HL-60 (cell line): ENCODE results near the gene LIME1.
A peak's percentile ranks its signal among the peaks of the same experiment; 100 is the strongest.

Experiments
- DNase-seq, 2 experiments: peaks; one replicate each; pipeline ENCODE4 v3.0.0-alpha.2; 2010 to 2020; ENCODE audit warnings: low read depth in 1 of 2, low spot score in 1 of 2
- H3K27ac ChIP-seq: fragments of 250-450 bp; sonication (Bioruptor Pico); replicated peaks from 2 replicates; pipeline ENCODE4 v1.5.1; 2020; ENCODE audit warnings: mild to moderate bottlenecking, moderate library complexity
- H3K27me3 ChIP-seq: fragments of 250-450 bp; sonication (Bioruptor Pico); 2 replicates; pipeline ENCODE4 v1.5.1; 2021; ENCODE audit warnings: mild to moderate bottlenecking, moderate library complexity; ENCODE audit not compliant: insufficient read depth, poor library complexity, severe bottlenecking
- H3K4me3 ChIP-seq: replicated peaks from 2 replicates; pipeline ENCODE4 v1.5.1; 2011; ENCODE audit warnings: mild to moderate bottlenecking, control low read depth, low read length; ENCODE audit not compliant: insufficient read depth
- GABPA ChIP-seq: IDR thresholded peaks from 2 replicates; pipeline ENCODE4 v1.6.1; 2012; ENCODE audit warnings: low read depth
- POLR2AphosphoS5 ChIP-seq: IDR thresholded peaks from 2 replicates; pipeline ENCODE4 v1.6.1; 2012; ENCODE audit warnings: low read depth
- SPI1 ChIP-seq: IDR thresholded peaks from 2 replicates; pipeline ENCODE4 v1.6.1; 2012; ENCODE audit warnings: low read depth, mild to moderate bottlenecking, borderline replicate concordance
- TF ChIP-seq, protein P1 (sequence below): IDR thresholded peaks from one replicate; pipeline ENCODE4 v1.5.1; 2011; ENCODE audit warnings: low read length, control low read depth, inconsistent platforms; ENCODE audit not compliant: insufficient read depth
- TF ChIP-seq, protein P2 (sequence below): IDR thresholded peaks from 2 replicates; pipeline ENCODE4 v1.6.1; 2012; ENCODE audit warnings: low read depth; ENCODE audit not compliant: insufficient replicate concordance

Gene LIME1

DNA sequence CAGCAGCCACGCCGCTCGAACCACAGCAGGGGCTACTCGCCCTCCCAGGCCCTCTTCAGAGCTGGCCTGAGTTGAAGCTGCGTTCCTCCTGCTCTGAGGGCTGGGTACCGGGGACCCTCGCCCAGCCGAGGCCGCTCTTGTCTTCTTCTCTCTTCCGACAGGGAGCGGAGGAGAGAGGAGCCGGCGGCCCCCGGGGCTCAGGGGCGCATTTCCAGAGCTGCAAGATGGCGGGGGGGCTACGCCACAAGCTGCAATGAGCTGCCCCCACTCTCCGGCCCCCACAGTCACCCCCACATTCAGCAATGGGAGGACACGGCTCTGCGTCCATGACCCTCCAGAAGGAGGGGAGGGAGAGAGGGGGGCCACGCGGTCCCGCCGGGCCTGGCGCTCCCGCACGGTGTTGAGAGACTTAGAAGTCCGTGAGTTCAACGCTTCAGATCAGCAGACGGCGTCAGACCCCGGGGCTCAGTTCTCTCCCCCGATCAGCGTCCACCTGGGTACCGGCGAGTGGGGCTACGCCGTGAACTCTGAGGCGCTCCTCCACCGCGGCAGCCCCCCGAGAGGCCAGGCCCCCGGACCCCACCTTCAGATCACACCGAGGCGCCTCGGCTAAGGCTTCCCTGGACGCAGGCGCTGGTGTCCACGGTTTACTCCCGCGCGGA, 34.7 kb downstream of the LIME1 start:
- TF ChIP-seq SPI1 (no peak), GABPA (no peak)
- no peak for DNase-seq
- Histone ChIP-seq H3K4me3 (no peak overlapping the region), H3K27me3 (no peaks in the 10 kb centered on the region), H3K27ac (no peak overlapping the region)

DNA sequence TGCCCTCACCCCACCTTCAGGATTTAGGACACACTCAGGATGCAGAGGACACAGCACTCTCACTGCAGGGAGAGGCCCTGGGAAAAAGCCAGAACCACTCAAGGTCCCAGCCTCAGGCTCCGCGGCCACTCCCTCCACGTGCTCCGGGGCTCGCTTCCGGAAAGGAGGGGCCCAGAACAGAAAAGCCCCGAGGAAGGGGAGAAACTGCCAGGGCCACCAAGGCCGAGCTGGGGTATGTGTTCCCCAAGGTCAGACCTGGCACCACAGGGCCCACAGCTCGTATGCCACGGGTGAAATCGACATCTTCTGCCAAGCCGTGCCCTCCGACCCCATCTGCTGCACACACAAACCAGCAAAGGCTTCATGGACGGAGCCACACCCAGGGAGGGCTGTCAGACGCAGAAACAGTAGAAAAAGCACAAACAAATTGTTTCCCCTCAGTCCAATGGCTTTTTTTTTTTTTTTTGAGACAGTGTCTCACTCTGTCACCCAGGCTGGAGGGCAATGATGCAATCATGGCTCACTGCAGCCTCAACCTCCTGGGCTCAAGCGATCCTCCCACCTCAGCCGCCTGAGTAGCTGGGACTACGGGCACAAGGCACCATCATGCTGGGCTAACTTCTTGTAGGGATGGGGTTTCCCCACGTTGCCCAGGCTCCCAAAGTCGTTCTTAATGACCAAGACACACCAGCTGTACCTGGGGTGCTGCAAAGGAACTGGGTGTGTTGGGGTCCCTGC, 36.5 kb downstream of the LIME1 start:
- TF ChIP-seq, protein P1, sequence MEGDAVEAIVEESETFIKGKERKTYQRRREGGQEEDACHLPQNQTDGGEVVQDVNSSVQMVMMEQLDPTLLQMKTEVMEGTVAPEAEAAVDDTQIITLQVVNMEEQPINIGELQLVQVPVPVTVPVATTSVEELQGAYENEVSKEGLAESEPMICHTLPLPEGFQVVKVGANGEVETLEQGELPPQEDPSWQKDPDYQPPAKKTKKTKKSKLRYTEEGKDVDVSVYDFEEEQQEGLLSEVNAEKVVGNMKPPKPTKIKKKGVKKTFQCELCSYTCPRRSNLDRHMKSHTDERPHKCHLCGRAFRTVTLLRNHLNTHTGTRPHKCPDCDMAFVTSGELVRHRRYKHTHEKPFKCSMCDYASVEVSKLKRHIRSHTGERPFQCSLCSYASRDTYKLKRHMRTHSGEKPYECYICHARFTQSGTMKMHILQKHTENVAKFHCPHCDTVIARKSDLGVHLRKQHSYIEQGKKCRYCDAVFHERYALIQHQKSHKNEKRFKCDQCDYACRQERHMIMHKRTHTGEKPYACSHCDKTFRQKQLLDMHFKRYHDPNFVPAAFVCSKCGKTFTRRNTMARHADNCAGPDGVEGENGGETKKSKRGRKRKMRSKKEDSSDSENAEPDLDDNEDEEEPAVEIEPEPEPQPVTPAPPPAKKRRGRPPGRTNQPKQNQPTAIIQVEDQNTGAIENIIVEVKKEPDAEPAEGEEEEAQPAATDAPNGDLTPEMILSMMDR: no peak
- TF ChIP-seq GABPA (no peak), SPI1 (no peak), POLR2AphosphoS5 (no peak)
- TF ChIP-seq, protein P2, sequence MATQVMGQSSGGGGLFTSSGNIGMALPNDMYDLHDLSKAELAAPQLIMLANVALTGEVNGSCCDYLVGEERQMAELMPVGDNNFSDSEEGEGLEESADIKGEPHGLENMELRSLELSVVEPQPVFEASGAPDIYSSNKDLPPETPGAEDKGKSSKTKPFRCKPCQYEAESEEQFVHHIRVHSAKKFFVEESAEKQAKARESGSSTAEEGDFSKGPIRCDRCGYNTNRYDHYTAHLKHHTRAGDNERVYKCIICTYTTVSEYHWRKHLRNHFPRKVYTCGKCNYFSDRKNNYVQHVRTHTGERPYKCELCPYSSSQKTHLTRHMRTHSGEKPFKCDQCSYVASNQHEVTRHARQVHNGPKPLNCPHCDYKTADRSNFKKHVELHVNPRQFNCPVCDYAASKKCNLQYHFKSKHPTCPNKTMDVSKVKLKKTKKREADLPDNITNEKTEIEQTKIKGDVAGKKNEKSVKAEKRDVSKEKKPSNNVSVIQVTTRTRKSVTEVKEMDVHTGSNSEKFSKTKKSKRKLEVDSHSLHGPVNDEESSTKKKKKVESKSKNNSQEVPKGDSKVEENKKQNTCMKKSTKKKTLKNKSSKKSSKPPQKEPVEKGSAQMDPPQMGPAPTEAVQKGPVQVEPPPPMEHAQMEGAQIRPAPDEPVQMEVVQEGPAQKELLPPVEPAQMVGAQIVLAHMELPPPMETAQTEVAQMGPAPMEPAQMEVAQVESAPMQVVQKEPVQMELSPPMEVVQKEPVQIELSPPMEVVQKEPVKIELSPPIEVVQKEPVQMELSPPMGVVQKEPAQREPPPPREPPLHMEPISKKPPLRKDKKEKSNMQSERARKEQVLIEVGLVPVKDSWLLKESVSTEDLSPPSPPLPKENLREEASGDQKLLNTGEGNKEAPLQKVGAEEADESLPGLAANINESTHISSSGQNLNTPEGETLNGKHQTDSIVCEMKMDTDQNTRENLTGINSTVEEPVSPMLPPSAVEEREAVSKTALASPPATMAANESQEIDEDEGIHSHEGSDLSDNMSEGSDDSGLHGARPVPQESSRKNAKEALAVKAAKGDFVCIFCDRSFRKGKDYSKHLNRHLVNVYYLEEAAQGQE: no peak
- Histone ChIP-seq H3K27ac (no peak overlapping the region), H3K27me3 (no peaks in the 10 kb centered on the region), H3K4me3 (no peak overlapping the region)
- peak in 1 of 2 experiments; percentile 49 for DNase-seq

DNA sequence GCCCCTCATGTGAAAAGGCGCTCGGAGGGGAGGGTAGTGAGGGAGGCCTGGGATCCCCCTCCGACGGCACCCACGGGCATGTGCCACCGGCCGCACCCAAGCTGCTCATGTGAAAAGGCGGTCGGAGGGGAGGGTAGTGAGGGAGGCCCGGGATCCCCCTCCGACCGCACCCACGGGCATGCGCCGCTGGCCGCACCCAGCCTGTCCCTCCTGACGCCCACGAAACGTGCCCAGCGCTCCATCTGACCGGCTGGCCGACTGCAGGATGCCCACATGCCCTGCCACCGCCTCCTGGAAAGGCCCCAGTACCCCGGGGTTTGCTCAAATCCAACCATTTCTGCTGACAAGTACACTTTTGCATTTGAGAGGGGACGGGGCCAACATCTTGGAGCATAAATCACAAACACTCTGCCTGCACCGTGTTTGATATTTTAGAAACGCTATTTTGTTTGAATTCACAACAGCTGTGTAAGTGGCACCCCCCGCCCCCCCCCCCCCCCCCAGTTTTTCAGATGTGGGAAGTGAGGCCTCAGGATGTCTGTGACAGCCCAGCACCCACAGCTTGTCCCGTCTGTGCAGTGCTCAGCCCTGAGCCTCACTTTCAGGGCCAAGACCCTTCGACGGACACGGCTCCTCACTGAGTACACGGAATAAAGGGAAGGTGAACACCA, 37.2 kb downstream of the LIME1 start:
- no peaks in the 10 kb centered on the region for H3K27me3 ChIP-seq
- H3K27ac ChIP-seq: no peak overlapping the region
- H3K4me3 ChIP-seq: no peak overlapping the region
- DNase-seq: no peak
- TF ChIP-seq, protein P2: no peak
- TF ChIP-seq GABPA (no peak), SPI1 (no peak), POLR2AphosphoS5 (no peak)
- TF ChIP-seq, protein P1: no peak

DNA sequence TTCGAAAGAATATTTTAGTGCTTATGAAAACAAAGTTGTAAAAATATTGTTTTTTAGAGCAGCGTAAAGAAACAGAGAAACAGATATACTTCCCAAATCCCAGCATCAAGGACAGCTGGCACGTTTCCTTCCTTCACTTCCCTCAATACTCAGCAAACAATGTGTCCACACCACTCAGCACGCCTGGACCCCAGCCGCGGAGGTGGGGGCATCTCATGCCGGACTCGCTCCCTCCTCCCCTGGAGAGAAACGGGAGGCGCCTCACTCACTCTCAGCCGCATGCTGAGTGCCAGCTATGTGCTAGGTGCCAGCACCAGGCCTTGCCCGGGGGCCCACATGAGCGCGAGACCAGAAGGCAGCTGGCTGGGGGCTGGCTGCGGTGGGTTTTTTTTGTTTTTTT, 37.8 kb downstream of the LIME1 start:
- no peak for DNase-seq
- Histone ChIP-seq H3K27ac (no peak overlapping the region), H3K4me3 (no peak overlapping the region), H3K27me3 (no peaks in the 10 kb centered on the region)
- no peak for TF ChIP-seq GABPA
- no peak for TF ChIP-seq POLR2AphosphoS5
- TF ChIP-seq, protein P1: no peak
- TF ChIP-seq SPI1: no peak
- TF ChIP-seq, protein P2: no peak
